H1 (cell line): ENCODE measurements around the gene BMI1. TPM values are rescaled to one million over a fixed set of nuclear protein-coding genes. Genes with fewer than 3 reads are reported as not detected.
A peak's percentile ranks its signal among the peaks of the same experiment; 100 is the strongest.

ENCODE experiments used
- CTCF ChIA-PET: fragments of 300-600 bp; sonication (Branson Sonifier 250); formaldehyde crosslinking; loops from one replicate; lab custom pipeline; 2021; ENCODE audit not compliant: partially characterized antibody; lab: Charles Lee
- POLR2A ChIA-PET: fragments of 300-600 bp; sonication (Branson Sonifier 250); formaldehyde crosslinking; loops from one replicate; lab custom pipeline; 2021; ENCODE audit warnings: inconsistent platforms; ENCODE audit not compliant: partially characterized antibody; lab: Charles Lee
- DNase-seq, 2 experiments: peaks; one replicate each; pipeline versions ENCODE4 v3.0.0 to v3.0.0-alpha.2; 2010 to 2022; ENCODE audit warnings: low spot score in 2 of 2, low read depth in 1 of 2, mixed read lengths in 1 of 2
- FAIRE-seq: peaks from 2 replicates; lab custom pipeline; 2011; peaks lifted over from hg19 to GRCh38; lab: Jason Lieb, UNC
- H2AFZ ChIP-seq: 2 replicates; pipeline ENCODE4 v1.8.1; 2012; ENCODE audit warnings: low read length, inconsistent platforms
- H2AK5ac ChIP-seq: 2 replicates; pipeline ENCODE4 v1.6.1; 2013; ENCODE audit warnings: low read depth, low read length
- H2BK120ac ChIP-seq: replicated peaks from 2 replicates; pipeline ENCODE3; 2013; ENCODE audit warnings: low read depth, low read length, inconsistent platforms
- H2BK12ac ChIP-seq: 2 replicates; pipeline ENCODE4 v1.6.1; 2013; ENCODE audit warnings: low read depth, low read length
- H2BK15ac ChIP-seq: 2 replicates; pipeline ENCODE4 v1.6.1; 2013; ENCODE audit warnings: low read length
- H2BK20ac ChIP-seq: 2 replicates; pipeline ENCODE4 v1.6.1; 2013; ENCODE audit warnings: low read length
- H2BK5ac ChIP-seq: 2 replicates; pipeline ENCODE4 v1.6.1; 2013; ENCODE audit warnings: low read depth, low read length
- H3K14ac ChIP-seq: 2 replicates; pipeline ENCODE4 v1.6.1; 2013; ENCODE audit warnings: inconsistent platforms; ENCODE audit not compliant: insufficient read length
- H3K18ac ChIP-seq: 2 replicates; pipeline ENCODE4 v1.6.1; 2013; ENCODE audit warnings: low read length; ENCODE audit errors: extremely low read depth
- H3K23ac ChIP-seq: 2 replicates; pipeline ENCODE4 v1.6.1; 2013; ENCODE audit warnings: inconsistent platforms; ENCODE audit not compliant: insufficient read length
- H3K23me2 ChIP-seq: 2 replicates; pipeline ENCODE4 v1.6.1; 2013; ENCODE audit warnings: low read depth, low read length
- H3K27ac ChIP-seq: 2 replicates; pipeline ENCODE4 v1.6.1; 2011; ENCODE audit warnings: low read depth, low read length, inconsistent platforms
- H3K27me3 ChIP-seq, 4 experiments: replicated peaks in 1 of 4; 1 replicate in 1 of 4; 2 replicates in 3 of 4; pipeline versions ENCODE4 v1.6.1 to v1.8.1; 2011 to 2013; ENCODE audit warnings: low read length in 3 of 4, mild to moderate bottlenecking in 3 of 4, inconsistent platforms in 2 of 4, mixed read lengths in 2 of 4, moderate library complexity in 1 of 4; ENCODE audit not compliant: control insufficient read depth in 3 of 4, insufficient read depth in 3 of 4; ENCODE audit errors: extremely low read depth in 1 of 4
- H3K36me3 ChIP-seq, 4 experiments: 2 replicates each; pipeline versions ENCODE4 v1.6.1 to v1.8.1; 2011 to 2013; ENCODE audit warnings: mild to moderate bottlenecking in 4 of 4, low read length in 3 of 4, moderate library complexity in 2 of 4, control low read depth in 1 of 4, inconsistent platforms in 1 of 4; ENCODE audit not compliant: insufficient read depth in 4 of 4, control insufficient read depth in 2 of 4
- H3K4ac ChIP-seq: replicated peaks from 2 replicates; pipeline ENCODE3; 2013; ENCODE audit warnings: low read length, low read depth, mixed read lengths, inconsistent platforms; ENCODE audit not compliant: insufficient read length
- H3K4me1 ChIP-seq, 4 experiments: replicated peaks in 1 of 4; 1 replicate in 1 of 4; 2 replicates in 3 of 4; pipeline versions ENCODE4 v1.6.1 to v1.8.1; 2011 to 2013; ENCODE audit warnings: low read length in 3 of 4, inconsistent platforms in 2 of 4, mixed read lengths in 1 of 4; ENCODE audit not compliant: insufficient read depth in 4 of 4, control insufficient read depth in 3 of 4
- H3K4me2 ChIP-seq, 2 experiments: 2 replicates each; pipeline versions ENCODE4 v1.6.1 to v1.8.1; 2011 to 2013; ENCODE audit warnings: low read depth in 2 of 2, low read length in 2 of 2, control low read depth in 1 of 2, inconsistent platforms in 1 of 2, mild to moderate bottlenecking in 1 of 2; ENCODE audit not compliant: insufficient read depth in 1 of 2
- H3K4me3 ChIP-seq, 4 experiments: fragments of 200-600, 300-600 bp in 1 of 4; sonication (generic), shearing (Covaris generic), sonication (Bioruptor Twin) in 1 of 4; 2 replicates each; pipeline versions ENCODE4 v1.5.1 to v1.8.1; 2011 to 2016; ENCODE audit warnings: low read length in 4 of 4, low read depth in 3 of 4, control low read depth in 2 of 4, inconsistent platforms in 2 of 4, mild to moderate bottlenecking in 2 of 4, mixed read lengths in 1 of 4, moderate library complexity in 1 of 4; ENCODE audit not compliant: insufficient read depth in 2 of 4; ENCODE audit errors: extremely low read depth in 1 of 4
- H3K56ac ChIP-seq: replicated peaks from 2 replicates; pipeline ENCODE3; 2013; ENCODE audit warnings: low read depth, mild to moderate bottlenecking, mixed read lengths, low read length, inconsistent platforms; ENCODE audit not compliant: insufficient read length
- H3K79me1 ChIP-seq: 2 replicates; pipeline ENCODE4 v1.6.1; 2013; ENCODE audit warnings: low read depth, low read length, control low read depth
- H3K79me2 ChIP-seq, 2 experiments: 2 replicates each; pipeline versions ENCODE4 v1.6.1 to v1.8.1; 2012 to 2013; ENCODE audit warnings: low read length in 2 of 2, mild to moderate bottlenecking in 2 of 2, inconsistent platforms in 1 of 2; ENCODE audit not compliant: insufficient read depth in 2 of 2, control insufficient read depth in 1 of 2
- H3K9ac ChIP-seq, 4 experiments: replicated peaks in 1 of 4; 1 replicate in 1 of 4; 2 replicates in 3 of 4; pipeline versions ENCODE4 v1.6.1 to v1.8.1; 2011 to 2013; ENCODE audit warnings: low read depth in 3 of 4, low read length in 3 of 4, control low read depth in 2 of 4, mild to moderate bottlenecking in 2 of 4, moderate library complexity in 2 of 4, inconsistent platforms in 1 of 4; ENCODE audit errors: extremely low read depth in 1 of 4
- H3K9me3 ChIP-seq, 2 experiments: 2 replicates each; pipeline versions ENCODE4 v1.6.1 to v1.8.1; 2012 to 2013; ENCODE audit warnings: mild to moderate bottlenecking in 2 of 2, moderate library complexity in 2 of 2, control low read depth in 1 of 2, inconsistent platforms in 1 of 2, low read depth in 1 of 2, low read length in 1 of 2, mixed read lengths in 1 of 2; ENCODE audit not compliant: insufficient read depth in 2 of 2
- H4K20me1 ChIP-seq, 2 experiments: replicated peaks in 1 of 2; 2 replicates each; pipeline versions ENCODE3 to v1.8.1; 2011 to 2013; ENCODE audit warnings: inconsistent platforms in 2 of 2, low read length in 2 of 2, mild to moderate bottlenecking in 1 of 2; ENCODE audit not compliant: insufficient read depth in 2 of 2, control insufficient read depth in 1 of 2
- H4K5ac ChIP-seq: 2 replicates; pipeline ENCODE4 v1.6.1; 2013; ENCODE audit warnings: low read length, low read depth, mixed read lengths, inconsistent platforms; ENCODE audit not compliant: insufficient read length
- H4K8ac ChIP-seq: 2 replicates; pipeline ENCODE4 v1.8.0; 2013; ENCODE audit warnings: mild to moderate bottlenecking, moderate library complexity, low read length, inconsistent platforms; ENCODE audit not compliant: insufficient read depth; ENCODE audit errors: extremely low read depth
- H4K91ac ChIP-seq: replicated peaks from 2 replicates; pipeline ENCODE3; 2013; ENCODE audit warnings: low read length, mixed read lengths, inconsistent platforms; ENCODE audit not compliant: insufficient read length
- CBX8 ChIP-seq: fragments of 300-800, 300-1000 bp; sonication (generic); IDR thresholded peaks from 2 replicates; pipeline ENCODE4 v1.7.1; 2016; ENCODE audit warnings: low read depth, low read length, borderline replicate concordance
- EZH2 ChIP-seq: fragments of 200-600 bp; sonication (generic); IDR thresholded peaks from 2 replicates; pipeline ENCODE4 v1.7.1; 2012; ENCODE audit warnings: low read depth, mild to moderate bottlenecking, moderate library complexity, low read length, inconsistent platforms; ENCODE audit not compliant: severe bottlenecking
- JUND ChIP-seq: IDR thresholded peaks from 2 replicates; pipeline ENCODE4 v1.6.1; 2011; ENCODE audit warnings: mild to moderate bottlenecking, improper control_type of control experiment, low read length
- PHF8 ChIP-seq: fragments of 200-600 bp; sonication (generic); conservative IDR thresholded peaks from 2 replicates; pipeline ENCODE4 v1.7.1; 2012; ENCODE audit warnings: low read depth, mild to moderate bottlenecking, inconsistent platforms, low read length, moderate library complexity
- POLR2AphosphoS5 ChIP-seq: IDR thresholded peaks from 2 replicates; pipeline ENCODE4 v1.6.1; 2011; ENCODE audit warnings: low read depth, low read length
- RNF2 ChIP-seq: fragments of 200-900, 300-1000 bp; sonication (generic); IDR thresholded peaks from 2 replicates; pipeline ENCODE4 v1.7.1; 2016; ENCODE audit warnings: borderline replicate concordance, low read depth, mild to moderate bottlenecking, antibody characterized with exemption, low read length; ENCODE audit not compliant: poor library complexity, severe bottlenecking; ENCODE audit errors: missing control alignments
- SUZ12 ChIP-seq: fragments of 200-600 bp; sonication (generic); IDR thresholded peaks from 2 replicates; pipeline ENCODE4 v1.6.1; 2012; ENCODE audit warnings: mild to moderate bottlenecking, inconsistent platforms, low read length, moderate library complexity, mixed read lengths
- WGBS, 2 experiments: shearing (Covaris generic) in 1 of 2; methylation state at CpG; one replicate each; pipeline versions ENCODE4 v1.1.6 to v1.1.7; 2013 to 2015; ENCODE audit warnings: low lambda C conversion rate in 2 of 2, mixed read lengths in 2 of 2, inconsistent platforms in 1 of 2, low coverage in 1 of 2, missing lambda C conversion rate in 1 of 2; ENCODE audit not compliant: insufficient replicate concordance in 2 of 2, insufficient coverage in 1 of 2, insufficient read length in 1 of 2; ENCODE audit errors: extremely low coverage in 1 of 2, missing lambda C conversion rate in 1 of 2; 5-methylcytosine and 5-hydroxymethylcytosine counted together
- polyA plus RNA-seq, 7 experiments: library from polyadenylated mRNA; depleted of rRNA in 3 of 7; stranded (reverse) in 5 of 7; unstranded in 2 of 7; fragments of >200 nt in 5 of 7; fragments of 200-250 nt in 2 of 7; gene quantifications; 1 replicate in 5 of 7; 2 replicates in 1 of 7; 4 replicates in 1 of 7; pipeline versions ENCODE4 v1.2.1 to v1.2.3, GENCODE V29; 2011 to 2013; ENCODE audit warnings: missing spikeins in 2 of 7, mixed read lengths in 2 of 7
- total RNA-seq: library from RNA; stranded (reverse); fragmentation: NEBNext Ultra II Directional; extraction: Animal tissue kit (Norgen Biotek cat#: 25700); gene quantifications from 2 replicates; pipeline ENCODE4 v1.2.1, GENCODE V29; 2021

The BMI1 gene
- total and polyA plus RNA-seq, 2 of the 8 experiments (the other 6 are each of a cell fraction or from before 2014, with no cell fraction given) = 2.8 to 10.7 TPM

DNA sequence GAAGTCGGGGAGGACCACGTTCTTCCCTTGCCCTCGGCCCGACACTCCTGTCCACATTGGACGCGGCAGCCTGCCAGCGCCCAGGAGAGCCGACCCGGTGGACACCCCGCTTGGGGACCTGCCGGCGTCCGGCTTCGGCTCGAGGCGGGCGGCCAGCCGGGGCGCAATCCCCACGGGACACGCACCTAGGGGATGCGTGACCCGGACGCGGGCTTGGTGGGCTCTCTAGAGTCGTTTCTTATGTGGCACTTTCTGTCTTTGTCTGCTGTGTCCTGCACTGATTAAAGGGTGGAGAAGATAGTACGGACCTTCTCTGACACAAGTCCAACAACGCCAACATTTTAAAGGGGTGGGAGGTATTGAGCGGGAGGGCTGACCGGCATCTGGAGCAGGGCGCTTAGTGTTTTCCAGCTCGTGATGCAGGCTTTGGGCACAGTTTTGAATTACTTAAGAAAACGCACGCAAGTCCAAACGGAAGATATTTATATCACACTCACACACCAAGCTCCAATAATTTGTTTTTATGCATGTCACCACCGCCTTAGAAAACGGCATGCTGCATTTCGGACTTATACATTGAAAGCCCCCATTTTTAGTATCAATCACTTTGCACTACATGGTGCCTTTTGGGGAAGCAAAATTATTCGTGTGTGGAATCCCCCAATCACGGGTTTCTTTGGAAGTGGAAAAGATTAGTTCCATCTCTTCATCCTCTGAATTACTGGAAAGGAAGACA is 20.5 kb downstream of the BMI1 start:
- peaks cover 10% of the 10 kb centered on the region; the same call in 1 of the 2 replicates for H3K23me2 ChIP-seq
- H3K23ac ChIP-seq = no peak overlapping the region
- no peak overlapping the region for H2AK5ac ChIP-seq
- peaks cover 2 to 14% of the 10 kb centered on the region in 2 experiments for H4K20me1 ChIP-seq
- no peak overlapping the region for H3K56ac ChIP-seq
- H2BK20ac ChIP-seq = no peak overlapping the region
- H2BK15ac ChIP-seq = no peak overlapping the region
- FAIRE-seq (no peak), DNase-seq (no peak)
- H2BK12ac ChIP-seq = no peak overlapping the region
- no peak overlapping the region for H4K91ac ChIP-seq
- peaks cover 64 to 100% (median 90%) of the 10 kb centered on the region in 4 experiments for H3K27me3 ChIP-seq
- H2BK120ac ChIP-seq = no peak overlapping the region
- H3K9me3 ChIP-seq = no peaks in the 10 kb centered on the region; a peak in 1 of 4 replicates
- ChIA-PET CTCF (interaction anchor here (0.9 kb wide), 1 partner anchor 333 kb away, joined by 3 read pairs; no protein-coding TSS in a partner anchor), POLR2A (no interaction called here)
- H3K4me1 ChIP-seq = peaks cover 0 to 7% (median 5%) of the 10 kb centered on the region in 4 experiments; a peak in 4 of 7 replicates
- H4K5ac ChIP-seq = no peak overlapping the region
- peak overlapping the region; percentile 32 to 64 (median 44); a peak in 7 of 8 replicates for H3K4me3 ChIP-seq
- no peaks in the 10 kb centered on the region for H3K79me2 ChIP-seq
- no peak overlapping the region for H4K8ac ChIP-seq
- H3K36me3 ChIP-seq = no peaks in the 10 kb centered on the region; a peak in 1 of 8 replicates
- TF ChIP-seq POLR2AphosphoS5 = no peak
- TF ChIP-seq CBX8 = peak; percentile 84; the same call in 1 of the 2 replicates
- peak; percentile 99 for TF ChIP-seq SUZ12
- TF ChIP-seq EZH2 = peak; percentile 100
- no peak for TF ChIP-seq PHF8
- peak; percentile 95 for TF ChIP-seq RNF2
- TF ChIP-seq JUND = no peak
- H3K4ac ChIP-seq = no peak overlapping the region
- H3K79me1 ChIP-seq = no peaks in the 10 kb centered on the region
- whole genome bisulfite sequencing, 2 experiments = 3% methylated on average over 23 of the region's 40 CpGs; no CpG with 5 or more reads in 1 of the 2 experiments
- H3K27ac ChIP-seq = no peak overlapping the region
- H3K9ac ChIP-seq = no peak overlapping the region
- no peak overlapping the region for H3K18ac ChIP-seq
- no peak overlapping the region for H3K14ac ChIP-seq
- peak overlapping the region; percentile 65 to 68 for H3K4me2 ChIP-seq
- no peak overlapping the region for H2AFZ ChIP-seq
- H2BK5ac ChIP-seq = no peak overlapping the region
